Measurements from ENCODE around the gene HSPA5. TPM values are rescaled to one million over a fixed set of nuclear protein-coding genes. Genes with fewer than 3 reads are reported as not detected.
A peak's percentile ranks its signal among the peaks of the same experiment; 100 is the strongest.
"Not testable (repeated sequence)": the region's sequence is repeated elsewhere in the genome, so short reads cannot be mapped to it uniquely, and the experiment has no call there.

HSPA5 gene
- total RNA-seq: 100 to 1,000 TPM; 281 to 441 TPM

- Histone ChIP-seq H3K4me1 (peaks cover 15% of the 10 kb centered on the region), H3K27ac (peak within 1 kb of the TSS; percentile 96), H3K4me3 (peak within 1 kb of the TSS; percentile 99), H3K27me3 (no peaks in the 10 kb centered on the region), H3K9me3 (no peaks in the 10 kb centered on the region), H3K9ac (ENCODE audit: low read depth in 2 of 2, low read length in 2 of 2) (peak within 1 kb of the TSS; percentile 98 to 99), H3K36me3 (peaks cover 14% of the 10 kb centered on the region)
- TF ChIP-seq CTCF (IDR thresholded peaks at IDR 0.05): no peak
- intact Hi-C loops (cut with DNase I): no loop called here
- peak; percentile 100 for DNase-seq
Measured at GRCh38 chr9:125241000-125241862, at the start of gene HSPA5. Gene HSPA5 (minus strand): TSS chr9:125241343. CDS start chr9:125241126, 217 bp downstream.

- H3K4me1 ChIP-seq; H3K27ac ChIP-seq; H3K9me3 ChIP-seq; H3K27me3 ChIP-seq; DNase-seq; H3K9ac ChIP-seq (ENCODE audit: low read depth in 2 of 2, low read length in 2 of 2); H3K4me3 ChIP-seq; intact Hi-C loops (cut with DNase I); H3K36me3 ChIP-seq: not testable (repeated sequence)
Measured at GRCh38 chr9:125286935-125287433, 45.8 kb upstream of the HSPA5 start.

GRCh38 chr9:125284855-125285254, 43.7 kb upstream of the HSPA5 start:
- Histone ChIP-seq H3K27ac (no peak overlapping the region), H3K27me3 (no peaks in the 10 kb centered on the region), H3K9me3 (no peaks in the 10 kb centered on the region), H3K36me3 (no peaks in the 10 kb centered on the region), H3K4me3 (no peak overlapping the region), H3K4me1 (no peaks in the 10 kb centered on the region), H3K9ac (ENCODE audit: low read depth in 2 of 2, low read length in 2 of 2) (no peak overlapping the region)
- TF ChIP-seq CTCF (IDR thresholded peaks at IDR 0.05): no peak
- DNase-seq: no peak
- intact Hi-C loops (cut with DNase I): no loop called here

GRCh38 chr9:125280945-125281344, 39.8 kb upstream of the HSPA5 start:
- H3K4me1 ChIP-seq: no peaks in the 10 kb centered on the region
- intact Hi-C loops (cut with DNase I): no loop called here
- no peak for DNase-seq

GRCh38 chr9:125277411-125277810, 36.3 kb upstream of the HSPA5 start:
- H3K36me3 ChIP-seq: no peaks in the 10 kb centered on the region
- peaks cover 8% of the 10 kb centered on the region for H3K4me1 ChIP-seq
- no peak for DNase-seq
- no peaks in the 10 kb centered on the region for H3K9me3 ChIP-seq
- H3K27me3 ChIP-seq: no peaks in the 10 kb centered on the region
- TF ChIP-seq CTCF (IDR thresholded peaks at IDR 0.05): no peak
- no peak overlapping the region for H3K27ac ChIP-seq
- intact Hi-C loops (cut with DNase I): no loop called here
- no peak overlapping the region for H3K9ac ChIP-seq (ENCODE audit: low read depth in 2 of 2, low read length in 2 of 2)
- no peak overlapping the region for H3K4me3 ChIP-seq

More at GRCh38 chr9:125280945-125281344, 39.8 kb upstream of the HSPA5 start:
- Histone ChIP-seq H3K36me3 (no peaks in the 10 kb centered on the region), H3K4me3 (no peak overlapping the region), H3K9me3 (no peaks in the 10 kb centered on the region), H3K9ac (ENCODE audit: low read depth in 2 of 2, low read length in 2 of 2) (no peak overlapping the region), H3K27me3 (no peaks in the 10 kb centered on the region), H3K27ac (no peak overlapping the region)
- no peak for TF ChIP-seq CTCF (IDR thresholded peaks at IDR 0.05)

- intact Hi-C loops (cut with DNase I): no loop called here
- Histone ChIP-seq H3K9ac (ENCODE audit: low read depth in 2 of 2, low read length in 2 of 2) (no peak overlapping the region), H3K4me1 (peaks cover 13% of the 10 kb centered on the region), H3K4me3 (no peak overlapping the region), H3K9me3 (no peaks in the 10 kb centered on the region), H3K36me3 (no peaks in the 10 kb centered on the region), H3K27ac (no peak overlapping the region), H3K27me3 (no peaks in the 10 kb centered on the region)
- DNase-seq: no peak
- no peak for TF ChIP-seq CTCF (IDR thresholded peaks at IDR 0.05)
Measured at GRCh38 chr9:125276771-125277170, 35.6 kb upstream of the HSPA5 start.

All from colonic mucosa (tissue), 4 donors.